ENCODE data around the gene LSM4. TPM values are rescaled to one million over a fixed set of nuclear protein-coding genes. Genes with fewer than 3 reads are reported as not detected.
A peak's percentile ranks its signal among the peaks of the same experiment; 100 is the strongest.

Gene LSM4
- total and polyA plus RNA-seq, 10 of the 15 experiments (the other 5 are each of a cell fraction or from before 2014, with no cell fraction given), result 12.6 to 652 (median 217) TPM

DNA sequence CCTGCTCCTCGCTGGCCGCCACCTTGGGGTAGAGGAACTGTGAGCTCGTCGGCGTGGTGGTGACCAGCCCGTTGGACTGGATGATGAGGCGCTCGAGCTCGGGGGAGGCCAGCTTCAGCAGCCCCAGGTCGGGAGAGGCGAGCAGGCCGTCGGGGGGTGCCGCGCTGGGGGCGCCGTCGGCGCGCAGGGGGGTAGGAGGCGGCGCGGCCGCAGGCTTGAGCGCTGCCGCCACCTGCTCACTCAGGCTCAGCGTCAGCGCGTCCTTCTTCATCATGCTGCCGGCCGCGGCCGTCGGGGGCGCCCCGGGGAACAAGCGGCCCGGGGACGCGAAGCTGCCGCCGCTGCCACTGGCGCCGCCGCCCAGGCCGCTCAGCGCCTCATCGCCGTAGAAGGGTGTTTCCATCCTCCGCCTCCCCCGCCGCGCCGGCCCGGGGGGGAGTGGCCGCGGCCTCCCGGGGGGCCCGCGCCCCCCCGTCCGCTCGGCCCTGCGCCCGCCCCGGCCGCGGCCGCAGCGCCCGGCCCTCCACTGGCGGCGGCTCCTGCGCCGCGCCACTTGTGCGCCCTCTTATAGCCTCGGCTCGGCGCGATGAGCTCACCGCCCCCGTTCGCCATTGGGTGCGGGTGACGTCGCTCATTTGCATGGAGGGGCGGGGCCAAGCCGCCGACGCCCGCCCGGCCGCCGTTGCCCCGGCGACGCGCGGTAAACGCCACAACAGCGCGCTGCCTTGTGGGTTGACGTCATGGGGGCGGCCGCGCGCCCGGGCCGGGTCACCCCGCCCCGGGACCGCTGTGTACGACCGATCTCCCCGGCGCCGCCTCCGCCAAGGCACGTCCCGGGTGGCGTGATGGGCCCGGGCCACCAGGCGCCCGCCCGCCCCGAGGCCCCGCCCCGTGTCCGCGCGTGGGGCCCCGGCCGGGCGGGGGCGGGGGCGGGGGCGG, 41.5 kb downstream of the LSM4 start, which contains the start of gene JUND (continued):
- TF ChIP-seq, protein P1, sequence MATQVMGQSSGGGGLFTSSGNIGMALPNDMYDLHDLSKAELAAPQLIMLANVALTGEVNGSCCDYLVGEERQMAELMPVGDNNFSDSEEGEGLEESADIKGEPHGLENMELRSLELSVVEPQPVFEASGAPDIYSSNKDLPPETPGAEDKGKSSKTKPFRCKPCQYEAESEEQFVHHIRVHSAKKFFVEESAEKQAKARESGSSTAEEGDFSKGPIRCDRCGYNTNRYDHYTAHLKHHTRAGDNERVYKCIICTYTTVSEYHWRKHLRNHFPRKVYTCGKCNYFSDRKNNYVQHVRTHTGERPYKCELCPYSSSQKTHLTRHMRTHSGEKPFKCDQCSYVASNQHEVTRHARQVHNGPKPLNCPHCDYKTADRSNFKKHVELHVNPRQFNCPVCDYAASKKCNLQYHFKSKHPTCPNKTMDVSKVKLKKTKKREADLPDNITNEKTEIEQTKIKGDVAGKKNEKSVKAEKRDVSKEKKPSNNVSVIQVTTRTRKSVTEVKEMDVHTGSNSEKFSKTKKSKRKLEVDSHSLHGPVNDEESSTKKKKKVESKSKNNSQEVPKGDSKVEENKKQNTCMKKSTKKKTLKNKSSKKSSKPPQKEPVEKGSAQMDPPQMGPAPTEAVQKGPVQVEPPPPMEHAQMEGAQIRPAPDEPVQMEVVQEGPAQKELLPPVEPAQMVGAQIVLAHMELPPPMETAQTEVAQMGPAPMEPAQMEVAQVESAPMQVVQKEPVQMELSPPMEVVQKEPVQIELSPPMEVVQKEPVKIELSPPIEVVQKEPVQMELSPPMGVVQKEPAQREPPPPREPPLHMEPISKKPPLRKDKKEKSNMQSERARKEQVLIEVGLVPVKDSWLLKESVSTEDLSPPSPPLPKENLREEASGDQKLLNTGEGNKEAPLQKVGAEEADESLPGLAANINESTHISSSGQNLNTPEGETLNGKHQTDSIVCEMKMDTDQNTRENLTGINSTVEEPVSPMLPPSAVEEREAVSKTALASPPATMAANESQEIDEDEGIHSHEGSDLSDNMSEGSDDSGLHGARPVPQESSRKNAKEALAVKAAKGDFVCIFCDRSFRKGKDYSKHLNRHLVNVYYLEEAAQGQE (IDR thresholded peaks at IDR 0.05; ENCODE audit: low read depth, low read length), result 0 out of 2 replicates have a peak, but pooled peaks have one; percentile 15
- TF ChIP-seq IRF4 (IDR thresholded peaks at IDR 0.05; ENCODE audit: low read depth, low read length) (no peak), ZNF274 (IDR thresholded peaks at IDR 0.05; ENCODE audit: insufficient read depth, insufficient read length) (no peak), ATF2 (IDR thresholded peaks at IDR 0.05; ENCODE audit: low read length) (peak; percentile 99), HDGF (IDR thresholded peaks at IDR 0.05) (no peak), HDAC2 (IDR thresholded peaks at IDR 0.05) (no peak), WRNIP1 (IDR thresholded peaks at IDR 0.05; ENCODE audit: borderline replicate concordance, low read depth, low read length) (no peak), TCF7 (IDR thresholded peaks at IDR 0.05; ENCODE audit: borderline replicate concordance) (no peak), ZBTB40 (IDR thresholded peaks at IDR 0.05; ENCODE audit: borderline replicate concordance) (no peak), NR2C2 (IDR thresholded peaks at IDR 0.05; ENCODE audit: borderline replicate concordance, control insufficient read depth, insufficient read length, low read depth) (no peak), PML (IDR thresholded peaks at IDR 0.05; ENCODE audit: low read length) (peak; percentile 88), ETV6 (conservative IDR thresholded peaks at IDR 0.05 in 1 of 2, IDR thresholded peaks at IDR 0.05 in 1 of 2; ENCODE audit: borderline replicate concordance in 1 of 2, low read depth in 1 of 2) (peak in 1 of 2 experiments; percentile 40; a peak in 1 of 4 replicates), YY1 (IDR thresholded peaks at IDR 0.05; ENCODE audit: low read depth, low read length) (peak; percentile 50; the same call in 1 of the 2 replicates), ZZZ3 (IDR thresholded peaks at IDR 0.05; ENCODE audit: control insufficient read depth, insufficient read length, low read depth) (no peak)
- TF ChIP-seq, protein P2, sequence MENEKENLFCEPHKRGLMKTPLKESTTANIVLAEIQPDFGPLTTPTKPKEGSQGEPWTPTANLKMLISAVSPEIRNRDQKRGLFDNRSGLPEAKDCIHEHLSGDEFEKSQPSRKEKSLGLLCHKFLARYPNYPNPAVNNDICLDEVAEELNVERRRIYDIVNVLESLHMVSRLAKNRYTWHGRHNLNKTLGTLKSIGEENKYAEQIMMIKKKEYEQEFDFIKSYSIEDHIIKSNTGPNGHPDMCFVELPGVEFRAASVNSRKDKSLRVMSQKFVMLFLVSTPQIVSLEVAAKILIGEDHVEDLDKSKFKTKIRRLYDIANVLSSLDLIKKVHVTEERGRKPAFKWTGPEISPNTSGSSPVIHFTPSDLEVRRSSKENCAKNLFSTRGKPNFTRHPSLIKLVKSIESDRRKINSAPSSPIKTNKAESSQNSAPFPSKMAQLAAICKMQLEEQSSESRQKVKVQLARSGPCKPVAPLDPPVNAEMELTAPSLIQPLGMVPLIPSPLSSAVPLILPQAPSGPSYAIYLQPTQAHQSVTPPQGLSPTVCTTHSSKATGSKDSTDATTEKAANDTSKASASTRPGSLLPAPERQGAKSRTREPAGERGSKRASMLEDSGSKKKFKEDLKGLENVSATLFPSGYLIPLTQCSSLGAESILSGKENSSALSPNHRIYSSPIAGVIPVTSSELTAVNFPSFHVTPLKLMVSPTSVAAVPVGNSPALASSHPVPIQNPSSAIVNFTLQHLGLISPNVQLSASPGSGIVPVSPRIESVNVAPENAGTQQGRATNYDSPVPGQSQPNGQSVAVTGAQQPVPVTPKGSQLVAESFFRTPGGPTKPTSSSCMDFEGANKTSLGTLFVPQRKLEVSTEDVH (IDR thresholded peaks at IDR 0.05; ENCODE audit: low read depth, partially characterized antibody), result no peak
